Measurements from ENCODE around the gene TMCC3.

DNA sequence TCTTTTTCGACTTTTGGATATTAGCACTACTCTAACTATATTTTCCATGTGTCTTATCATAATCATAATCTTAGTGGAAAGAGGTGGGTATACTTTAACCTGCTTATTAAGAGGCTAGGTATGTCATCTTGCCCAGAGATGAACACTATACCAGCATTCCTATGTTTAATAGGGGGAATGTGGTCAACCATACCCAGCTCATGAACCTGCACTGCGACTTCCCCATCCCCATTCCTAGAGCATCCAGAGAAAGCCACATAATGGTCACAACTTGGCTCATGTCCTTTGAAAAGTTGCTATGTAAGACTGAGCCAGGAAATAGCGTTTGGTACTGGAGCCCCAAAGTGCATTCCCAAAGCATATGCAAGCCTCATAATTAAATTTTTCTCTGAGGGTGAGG is 55.2 kb downstream of the TMCC3 start:
- no peak for TF ChIP-seq POLR2AphosphoS5 (IDR thresholded peaks at IDR 0.05; ENCODE audit: low read depth, low read length)
- TF ChIP-seq, protein P1, sequence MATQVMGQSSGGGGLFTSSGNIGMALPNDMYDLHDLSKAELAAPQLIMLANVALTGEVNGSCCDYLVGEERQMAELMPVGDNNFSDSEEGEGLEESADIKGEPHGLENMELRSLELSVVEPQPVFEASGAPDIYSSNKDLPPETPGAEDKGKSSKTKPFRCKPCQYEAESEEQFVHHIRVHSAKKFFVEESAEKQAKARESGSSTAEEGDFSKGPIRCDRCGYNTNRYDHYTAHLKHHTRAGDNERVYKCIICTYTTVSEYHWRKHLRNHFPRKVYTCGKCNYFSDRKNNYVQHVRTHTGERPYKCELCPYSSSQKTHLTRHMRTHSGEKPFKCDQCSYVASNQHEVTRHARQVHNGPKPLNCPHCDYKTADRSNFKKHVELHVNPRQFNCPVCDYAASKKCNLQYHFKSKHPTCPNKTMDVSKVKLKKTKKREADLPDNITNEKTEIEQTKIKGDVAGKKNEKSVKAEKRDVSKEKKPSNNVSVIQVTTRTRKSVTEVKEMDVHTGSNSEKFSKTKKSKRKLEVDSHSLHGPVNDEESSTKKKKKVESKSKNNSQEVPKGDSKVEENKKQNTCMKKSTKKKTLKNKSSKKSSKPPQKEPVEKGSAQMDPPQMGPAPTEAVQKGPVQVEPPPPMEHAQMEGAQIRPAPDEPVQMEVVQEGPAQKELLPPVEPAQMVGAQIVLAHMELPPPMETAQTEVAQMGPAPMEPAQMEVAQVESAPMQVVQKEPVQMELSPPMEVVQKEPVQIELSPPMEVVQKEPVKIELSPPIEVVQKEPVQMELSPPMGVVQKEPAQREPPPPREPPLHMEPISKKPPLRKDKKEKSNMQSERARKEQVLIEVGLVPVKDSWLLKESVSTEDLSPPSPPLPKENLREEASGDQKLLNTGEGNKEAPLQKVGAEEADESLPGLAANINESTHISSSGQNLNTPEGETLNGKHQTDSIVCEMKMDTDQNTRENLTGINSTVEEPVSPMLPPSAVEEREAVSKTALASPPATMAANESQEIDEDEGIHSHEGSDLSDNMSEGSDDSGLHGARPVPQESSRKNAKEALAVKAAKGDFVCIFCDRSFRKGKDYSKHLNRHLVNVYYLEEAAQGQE (IDR thresholded peaks at IDR 0.05; ENCODE audit: insufficient read depth in 1 of 2, low read depth in 2 of 2, low read length in 2 of 2): no peak

All from PFSK-1 (cell line).